ENCODE results near the gene PRICKLE4.
"Not testable (repeated sequence)": the region's sequence is repeated elsewhere in the genome, so short reads cannot be mapped to it uniquely, and the experiment has no call there.

Gene PRICKLE4

DNA sequence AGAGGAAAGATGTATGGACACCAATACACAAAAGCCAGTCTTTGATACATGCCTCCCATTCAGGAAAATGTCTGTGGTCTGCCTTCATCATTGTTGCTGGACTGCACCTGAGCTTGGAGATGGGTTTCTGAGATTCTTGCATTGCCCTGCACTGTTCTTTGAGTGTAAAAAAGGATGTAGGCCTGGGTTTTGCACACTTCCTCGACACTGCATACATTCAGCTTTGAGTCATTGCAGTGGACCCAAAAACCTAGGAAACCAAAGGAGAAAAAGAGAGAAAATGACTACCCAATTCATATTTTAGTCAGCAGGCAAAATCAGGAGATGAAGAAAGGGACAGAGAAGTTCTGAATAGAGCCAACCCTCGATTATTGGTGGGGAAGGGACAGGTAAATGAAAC is 15.9 kb downstream of the PRICKLE4 start:
- H3K9me3 ChIP-seq (ENCODE audit: control insufficient read depth, low read length), result no peaks in the 10 kb centered on the region
- no peaks in the 10 kb centered on the region for H3K27me3 ChIP-seq (replicated peaks; ENCODE audit: control insufficient read depth, insufficient read depth, low read length, poor library complexity, severe bottlenecking)
- no peak overlapping the region for H3K4me3 ChIP-seq (ENCODE audit: insufficient read depth, low read depth, low read length, poor library complexity, severe bottlenecking)
- no peak for DNase-seq
- H3K36me3 ChIP-seq (ENCODE audit: control insufficient read depth, insufficient read depth, low read length), result peaks cover 13% of the 10 kb centered on the region
- H3K27ac ChIP-seq (ENCODE audit: insufficient read depth, low read length, poor library complexity, severe bottlenecking), result no peak overlapping the region
- H3K4me1 ChIP-seq (ENCODE audit: control insufficient read depth, insufficient read depth, low read length, poor library complexity, severe bottlenecking), result no peaks in the 10 kb centered on the region

DNA sequence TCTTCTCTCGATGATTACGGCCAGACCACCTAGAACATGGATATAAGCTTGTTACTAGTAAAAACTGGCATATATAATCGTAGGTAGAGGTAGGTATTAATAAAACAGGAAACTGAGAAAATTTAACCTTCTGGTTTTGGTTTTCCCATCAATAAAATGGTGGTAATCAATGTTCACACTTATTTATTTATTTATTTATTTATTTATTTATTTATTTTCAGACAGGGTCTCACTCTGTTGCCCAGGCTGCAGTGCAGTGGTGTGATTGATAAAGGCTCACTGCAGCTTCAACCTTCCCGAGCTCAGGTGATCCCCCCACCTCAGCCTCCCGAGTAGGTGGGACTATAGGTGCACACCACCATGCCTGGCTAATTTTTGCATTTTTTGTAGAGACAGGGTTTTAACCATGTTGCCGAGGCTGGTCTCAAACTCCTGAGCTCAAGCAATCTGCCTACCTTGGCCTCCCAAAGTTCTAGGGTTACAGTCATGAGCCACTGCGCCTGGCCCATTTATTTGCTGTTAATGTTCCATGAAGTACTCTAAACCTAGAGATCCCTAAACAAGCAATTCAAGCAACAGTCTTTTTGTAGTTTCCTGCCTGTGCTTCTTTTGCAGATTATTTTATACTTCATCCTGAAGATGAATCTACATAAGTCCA is 18.4 kb downstream of the PRICKLE4 start:
- no peak for DNase-seq
- Histone ChIP-seq H3K27me3 (replicated peaks; ENCODE audit: control insufficient read depth, insufficient read depth, low read length, poor library complexity, severe bottlenecking) (no peaks in the 10 kb centered on the region), H3K4me1 (ENCODE audit: control insufficient read depth, insufficient read depth, low read length, poor library complexity, severe bottlenecking) (no peaks in the 10 kb centered on the region)

GRCh38 chr6:41799559-41799911 is 19.0 kb downstream of the PRICKLE4 start:
- Histone ChIP-seq H3K36me3 (ENCODE audit: control insufficient read depth, insufficient read depth, low read length) (peaks cover 3% of the 10 kb centered on the region), H3K4me1 (ENCODE audit: control insufficient read depth, insufficient read depth, low read length, poor library complexity, severe bottlenecking) (no peaks in the 10 kb centered on the region), H3K27ac (ENCODE audit: insufficient read depth, low read length, poor library complexity, severe bottlenecking) (no peak overlapping the region), H3K9me3 (ENCODE audit: control insufficient read depth, low read length) (no peaks in the 10 kb centered on the region), H3K4me3 (ENCODE audit: insufficient read depth, low read depth, low read length, poor library complexity, severe bottlenecking) (no peak overlapping the region), H3K27me3 (replicated peaks; ENCODE audit: control insufficient read depth, insufficient read depth, low read length, poor library complexity, severe bottlenecking) (no peaks in the 10 kb centered on the region)
- no peak for DNase-seq

More for the DNA sequence above, 18.4 kb downstream of the PRICKLE4 start:
- Histone ChIP-seq H3K27ac (ENCODE audit: insufficient read depth, low read length, poor library complexity, severe bottlenecking) (no peak overlapping the region), H3K36me3 (ENCODE audit: control insufficient read depth, insufficient read depth, low read length) (peaks cover 3% of the 10 kb centered on the region), H3K9me3 (ENCODE audit: control insufficient read depth, low read length) (no peaks in the 10 kb centered on the region), H3K4me3 (ENCODE audit: insufficient read depth, low read depth, low read length, poor library complexity, severe bottlenecking) (no peak overlapping the region)

DNA sequence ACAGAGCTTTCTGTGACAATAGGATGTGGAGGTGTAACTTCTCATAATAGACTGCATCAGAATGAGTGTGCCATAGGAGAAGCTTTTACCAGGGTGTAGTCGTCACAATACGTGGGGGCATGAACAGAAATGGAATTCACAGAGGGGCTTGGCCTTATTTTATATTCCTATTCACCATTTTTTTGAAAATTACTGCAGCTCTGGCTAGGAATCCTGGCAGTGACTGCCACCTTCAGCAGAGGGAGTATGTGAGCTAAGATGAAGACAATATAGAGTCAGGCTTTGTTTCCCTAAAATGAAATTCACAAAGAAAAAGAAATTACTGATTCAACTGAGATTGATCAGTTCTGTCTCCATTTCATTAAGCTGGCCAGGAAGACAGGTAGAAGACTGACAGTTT is 20.8 kb downstream of the PRICKLE4 start:
- peaks cover 2% of the 10 kb centered on the region for H3K36me3 ChIP-seq (ENCODE audit: control insufficient read depth, insufficient read depth, low read length)
- no peaks in the 10 kb centered on the region for H3K27me3 ChIP-seq (replicated peaks; ENCODE audit: control insufficient read depth, insufficient read depth, low read length, poor library complexity, severe bottlenecking)
- no peak overlapping the region for H3K4me3 ChIP-seq (ENCODE audit: insufficient read depth, low read depth, low read length, poor library complexity, severe bottlenecking)
- DNase-seq, result no peak
- no peak overlapping the region for H3K27ac ChIP-seq (ENCODE audit: insufficient read depth, low read length, poor library complexity, severe bottlenecking)
- no peaks in the 10 kb centered on the region for H3K9me3 ChIP-seq (ENCODE audit: control insufficient read depth, low read length)
- H3K4me1 ChIP-seq (ENCODE audit: control insufficient read depth, insufficient read depth, low read length, poor library complexity, severe bottlenecking), result no peaks in the 10 kb centered on the region

- Histone ChIP-seq H3K4me3 (ENCODE audit: insufficient read depth, low read depth, low read length, poor library complexity, severe bottlenecking) (no peak overlapping the region), H3K4me1 (ENCODE audit: control insufficient read depth, insufficient read depth, low read length, poor library complexity, severe bottlenecking) (no peaks in the 10 kb centered on the region), H3K27ac (ENCODE audit: insufficient read depth, low read length, poor library complexity, severe bottlenecking) (no peak overlapping the region), H3K27me3 (replicated peaks; ENCODE audit: control insufficient read depth, insufficient read depth, low read length, poor library complexity, severe bottlenecking) (no peaks in the 10 kb centered on the region), H3K36me3 (ENCODE audit: control insufficient read depth, insufficient read depth, low read length) (no peaks in the 10 kb centered on the region), H3K9me3 (ENCODE audit: control insufficient read depth, low read length) (no peaks in the 10 kb centered on the region)
- DNase-seq, result no peak
Observed at GRCh38 chr6:41805830-41806774, 25.5 kb downstream of the PRICKLE4 start.

- Histone ChIP-seq H3K27me3 (replicated peaks; ENCODE audit: control insufficient read depth, insufficient read depth, low read length, poor library complexity, severe bottlenecking) (no peaks in the 10 kb centered on the region), H3K4me3 (ENCODE audit: insufficient read depth, low read depth, low read length, poor library complexity, severe bottlenecking) (no peak overlapping the region), H3K4me1 (ENCODE audit: control insufficient read depth, insufficient read depth, low read length, poor library complexity, severe bottlenecking) (no peaks in the 10 kb centered on the region), H3K27ac (ENCODE audit: insufficient read depth, low read length, poor library complexity, severe bottlenecking) (no peak overlapping the region), H3K36me3 (ENCODE audit: control insufficient read depth, insufficient read depth, low read length) (no peaks in the 10 kb centered on the region), H3K9me3 (ENCODE audit: control insufficient read depth, low read length) (no peaks in the 10 kb centered on the region)
- no peak for DNase-seq
Observed at GRCh38 chr6:41811095-41811494, 30.5 kb downstream of the PRICKLE4 start.

- H3K4me1 ChIP-seq (ENCODE audit: control insufficient read depth, insufficient read depth, low read length, poor library complexity, severe bottlenecking); H3K27ac ChIP-seq (ENCODE audit: insufficient read depth, low read length, poor library complexity, severe bottlenecking); H3K4me3 ChIP-seq (ENCODE audit: insufficient read depth, low read depth, low read length, poor library complexity, severe bottlenecking); H3K27me3 ChIP-seq (replicated peaks; ENCODE audit: control insufficient read depth, insufficient read depth, low read length, poor library complexity, severe bottlenecking); H3K36me3 ChIP-seq (ENCODE audit: control insufficient read depth, insufficient read depth, low read length); DNase-seq; H3K9me3 ChIP-seq (ENCODE audit: control insufficient read depth, low read length): not testable (repeated sequence)
Observed at GRCh38 chr6:41811946-41812345, 31.4 kb downstream of the PRICKLE4 start.

GRCh38 chr6:41813469-41813868 is 32.9 kb downstream of the PRICKLE4 start:
- no peak overlapping the region for H3K4me3 ChIP-seq (ENCODE audit: insufficient read depth, low read depth, low read length, poor library complexity, severe bottlenecking)
- no peaks in the 10 kb centered on the region for H3K27me3 ChIP-seq (replicated peaks; ENCODE audit: control insufficient read depth, insufficient read depth, low read length, poor library complexity, severe bottlenecking)
- DNase-seq, result no peak
- no peaks in the 10 kb centered on the region for H3K4me1 ChIP-seq (ENCODE audit: control insufficient read depth, insufficient read depth, low read length, poor library complexity, severe bottlenecking)
- H3K27ac ChIP-seq (ENCODE audit: insufficient read depth, low read length, poor library complexity, severe bottlenecking), result no peak overlapping the region
- no peaks in the 10 kb centered on the region for H3K9me3 ChIP-seq (ENCODE audit: control insufficient read depth, low read length)
- H3K36me3 ChIP-seq (ENCODE audit: control insufficient read depth, insufficient read depth, low read length), result no peaks in the 10 kb centered on the region

GRCh38 chr6:41813956-41814355 is 33.4 kb downstream of the PRICKLE4 start:
- H3K9me3 ChIP-seq (ENCODE audit: control insufficient read depth, low read length), result no peaks in the 10 kb centered on the region
- no peaks in the 10 kb centered on the region for H3K36me3 ChIP-seq (ENCODE audit: control insufficient read depth, insufficient read depth, low read length)
- no peaks in the 10 kb centered on the region for H3K4me1 ChIP-seq (ENCODE audit: control insufficient read depth, insufficient read depth, low read length, poor library complexity, severe bottlenecking)
- no peak for DNase-seq
- H3K27ac ChIP-seq (ENCODE audit: insufficient read depth, low read length, poor library complexity, severe bottlenecking), result no peak overlapping the region
- no peaks in the 10 kb centered on the region for H3K27me3 ChIP-seq (replicated peaks; ENCODE audit: control insufficient read depth, insufficient read depth, low read length, poor library complexity, severe bottlenecking)
- no peak overlapping the region for H3K4me3 ChIP-seq (ENCODE audit: insufficient read depth, low read depth, low read length, poor library complexity, severe bottlenecking)

DNA sequence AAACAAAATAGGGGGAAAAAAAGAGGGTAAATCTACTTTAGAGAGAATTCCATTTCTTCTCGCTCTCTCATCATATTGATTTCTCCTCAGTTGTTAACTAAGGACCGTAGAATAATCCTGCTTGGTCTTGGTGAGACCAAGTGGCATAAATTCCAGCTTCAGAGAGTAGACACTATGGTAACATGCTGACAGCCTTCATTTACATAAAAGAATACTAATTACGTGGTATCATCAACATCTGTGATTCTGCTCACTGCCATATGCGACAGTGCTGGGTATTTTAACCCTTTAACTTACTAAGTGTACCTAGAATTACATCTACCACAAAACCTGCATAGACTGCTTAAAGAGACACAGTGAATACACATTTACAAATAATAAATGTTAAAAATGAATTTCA is 34.0 kb downstream of the PRICKLE4 start:
- no peak overlapping the region for H3K27ac ChIP-seq (ENCODE audit: insufficient read depth, low read length, poor library complexity, severe bottlenecking)

More for the DNA sequence above, 34.0 kb downstream of the PRICKLE4 start:
- DNase-seq, result no peak
- Histone ChIP-seq H3K27me3 (replicated peaks; ENCODE audit: control insufficient read depth, insufficient read depth, low read length, poor library complexity, severe bottlenecking) (no peaks in the 10 kb centered on the region), H3K36me3 (ENCODE audit: control insufficient read depth, insufficient read depth, low read length) (no peaks in the 10 kb centered on the region), H3K4me3 (ENCODE audit: insufficient read depth, low read depth, low read length, poor library complexity, severe bottlenecking) (no peak overlapping the region), H3K9me3 (ENCODE audit: control insufficient read depth, low read length) (no peaks in the 10 kb centered on the region), H3K4me1 (ENCODE audit: control insufficient read depth, insufficient read depth, low read length, poor library complexity, severe bottlenecking) (no peaks in the 10 kb centered on the region)

All from effector memory CD4-positive, alpha-beta T cell (primary cell).